NK-92 treated with Interleukin-12 subunit alpha and Interleukin-12 subunit beta, amount 100 ng/mL, for 24 hours (cell line): ENCODE data around the gene SLC6A6.

Source experiments
- DNase-seq: peaks from one replicate; lab custom pipeline; 2025; lab: John Stamatoyannopoulos, UW

SLC6A6 gene

GRCh38 chr3:14454639-14455310 is 52.4 kb downstream of the SLC6A6 start:
- DNase-seq: no peak

- no peak for DNase-seq
These were observed 53.3 kb downstream of the SLC6A6 start for GRCh38 chr3:14455571-14456317.

- DNase-seq: no peak
These were observed 54.4 kb downstream of the SLC6A6 start for GRCh38 chr3:14456794-14457193.

- no peak for DNase-seq
These were observed 55.1 kb downstream of the SLC6A6 start for GRCh38 chr3:14457481-14457880.

- DNase-seq: no peak
These were observed 55.6 kb downstream of the SLC6A6 start for GRCh38 chr3:14457999-14458398.

GRCh38 chr3:14458434-14459275 is 56.2 kb downstream of the SLC6A6 start:
- DNase-seq: no peak

GRCh38 chr3:14459384-14459783 is 57.0 kb downstream of the SLC6A6 start:
- no peak for DNase-seq

GRCh38 chr3:14459787-14460186 is 57.4 kb downstream of the SLC6A6 start:
- DNase-seq: no peak

GRCh38 chr3:14460342-14461005 is 58.1 kb downstream of the SLC6A6 start:
- no peak for DNase-seq

GRCh38 chr3:14461006-14461747 is 58.8 kb downstream of the SLC6A6 start:
- DNase-seq: no peak

- DNase-seq: no peak
These were observed 59.4 kb downstream of the SLC6A6 start for GRCh38 chr3:14461748-14462324.

- DNase-seq: no peak
These were observed 60.3 kb downstream of the SLC6A6 start for GRCh38 chr3:14462738-14463137.

GRCh38 chr3:14463330-14464140 is 61.1 kb downstream of the SLC6A6 start:
- DNase-seq: no peak

- DNase-seq: no peak
These were observed 61.7 kb downstream of the SLC6A6 start for GRCh38 chr3:14464141-14464465.

GRCh38 chr3:14464521-14464920 is 62.1 kb downstream of the SLC6A6 start:
- no peak for DNase-seq

GRCh38 chr3:14465425-14465824 is 63.0 kb downstream of the SLC6A6 start:
- no peak for DNase-seq

GRCh38 chr3:14466179-14466903 is 63.9 kb downstream of the SLC6A6 start:
- no peak for DNase-seq

GRCh38 chr3:14467814-14468620 is 65.6 kb downstream of the SLC6A6 start:
- no peak for DNase-seq

GRCh38 chr3:14468621-14468981 is 66.2 kb downstream of the SLC6A6 start:
- no peak for DNase-seq
